GM12878 (cell line): ENCODE results near the gene NDE1. TPM values are rescaled to one million over a fixed set of nuclear protein-coding genes. Genes with fewer than 3 reads are reported as not detected.

Source experiments
- ATAC-seq: fragments of 200-7000 bp; cut with Tn5 transposase; 3 replicates; pipeline ENCODE4 v1.9.1; 2020; ENCODE audit warnings: mild to moderate bottlenecking, moderate library complexity
- BruUV-seq: library from RNA; stranded (reverse); fragments of 400-500 nt; replicated peaks from 2 replicates; lab custom pipeline; 2021; lab: Mats Ljungman, UMichigan
- CTCF ChIA-PET: fragments of 300-600 bp; sonication (Branson Sonifier 250); formaldehyde crosslinking; extraction: SDS; loops from one replicate; lab custom pipeline; 2021; ENCODE audit warnings: inconsistent platforms; lab: Yijun Ruan, JAX
- POLR2A ChIA-PET: fragments of 350-600 bp; formaldehyde crosslinking; extraction: SDS; loops from one replicate; lab custom pipeline; 2021; ENCODE audit warnings: inconsistent platforms; lab: Charles Lee
- RAD21 ChIA-PET: fragments of 300-600 bp; sonication (Branson Sonifier 250); formaldehyde crosslinking; loops from one replicate; lab custom pipeline; 2023; ENCODE audit warnings: antibody characterized with exemption; ENCODE audit not compliant: unreplicated experiment; lab: Charles Lee
- SMC1A ChIA-PET: fragments of 300-600 bp; sonication (Branson Sonifier 250); formaldehyde crosslinking; loops from one replicate; lab custom pipeline; 2023; ENCODE audit not compliant: unreplicated experiment, uncharacterized antibody; lab: Charles Lee
- DNase-seq: peaks from one replicate; pipeline ENCODE4 v3.0.0-alpha.2; 2011; ENCODE audit warnings: low read depth, low spot score
- FAIRE-seq: peaks from 3 replicates; lab custom pipeline; 2011; peaks lifted over from hg19 to GRCh38; lab: Jason Lieb, UNC
- H2AFZ ChIP-seq: 2 replicates; pipeline ENCODE4 v1.6.0; 2011; ENCODE audit warnings: low read depth, low read length, control low read depth; ENCODE audit not compliant: control insufficient read depth
- H3K27ac ChIP-seq: 2 replicates; pipeline ENCODE4 v1.5.1; 2011; ENCODE audit warnings: control low read depth; ENCODE audit not compliant: control insufficient read depth, insufficient read depth
- H3K27me3 ChIP-seq, 2 experiments: replicated peaks in 1 of 2; 2 replicates each; pipeline versions ENCODE4 v1.6.0 to v1.6.1; 2011; ENCODE audit warnings: low read length in 1 of 2; ENCODE audit not compliant: control insufficient read depth in 2 of 2, insufficient read depth in 2 of 2
- H3K36me3 ChIP-seq, 2 experiments: 2 replicates each; pipeline ENCODE4 v1.5.1; 2011; ENCODE audit warnings: low read length in 1 of 2; ENCODE audit not compliant: control insufficient read depth in 2 of 2, insufficient read depth in 2 of 2
- H3K4me1 ChIP-seq: 2 replicates; pipeline ENCODE4 v1.6.1; 2011; ENCODE audit warnings: mild to moderate bottlenecking, low read length, moderate library complexity, mixed read lengths; ENCODE audit not compliant: control insufficient read depth, insufficient read depth
- H3K4me2 ChIP-seq: 2 replicates; pipeline ENCODE4 v1.6.0; 2011; ENCODE audit warnings: control low read depth; ENCODE audit not compliant: control insufficient read depth, insufficient read depth
- H3K4me3 ChIP-seq: fragments of 200-600 bp; sonication (generic); 2 replicates; pipeline ENCODE4 v1.5.1; 2016
- H3K79me2 ChIP-seq: 2 replicates; pipeline ENCODE4 v1.6.0; 2011; ENCODE audit warnings: low read length; ENCODE audit not compliant: control insufficient read depth, insufficient read depth
- H3K9ac ChIP-seq: 2 replicates; pipeline ENCODE4 v1.8.0; 2011; ENCODE audit warnings: low read length, control low read depth, mixed read lengths; ENCODE audit not compliant: control insufficient read depth, insufficient read depth
- H3K9me3 ChIP-seq: replicated peaks from 3 replicates; pipeline ENCODE4 v1.5.1; 2011; ENCODE audit warnings: mild to moderate bottlenecking, low read length; ENCODE audit not compliant: control insufficient read depth, insufficient read depth
- H4K20me1 ChIP-seq: 2 replicates; pipeline ENCODE4 v1.6.0; 2011; ENCODE audit not compliant: control insufficient read depth, insufficient read depth
- BCLAF1 ChIP-seq: fragments of 450-650 bp; IDR thresholded peaks from 2 replicates; pipeline ENCODE4 v1.6.1; 2017; ENCODE audit warnings: antibody characterized with exemption, mild to moderate bottlenecking, moderate library complexity
- EGR1 ChIP-seq, 2 experiments: IDR thresholded peaks; 1 replicate in 1 of 2; 2 replicates in 1 of 2; pipeline ENCODE4 v1.6.1; 2011 to 2012; ENCODE audit warnings: low read depth in 2 of 2, low read length in 2 of 2, borderline replicate concordance in 1 of 2, mild to moderate bottlenecking in 1 of 2, moderate library complexity in 1 of 2
- HCFC1 ChIP-seq: fragments of 150-350 bp; IDR thresholded peaks from 2 replicates; pipeline ENCODE4 v1.6.1; 2014; ENCODE audit warnings: low read length
- IKZF1 ChIP-seq: fragments of 450-650 bp; conservative IDR thresholded peaks from 2 replicates; pipeline ENCODE4 v1.6.1; 2017; ENCODE audit warnings: antibody characterized with exemption, mild to moderate bottlenecking
- IRF4 ChIP-seq: IDR thresholded peaks from 2 replicates; pipeline ENCODE4 v1.6.1; 2011; ENCODE audit warnings: low read depth, low read length
- IRF5 ChIP-seq: fragments of 450-650 bp; IDR thresholded peaks from 2 replicates; pipeline ENCODE4 v1.6.1; 2017; ENCODE audit warnings: borderline replicate concordance
- KLF5 ChIP-seq: fragments of 450-650 bp; IDR thresholded peaks from 2 replicates; pipeline ENCODE4 v1.6.1; 2014; ENCODE audit warnings: mild to moderate bottlenecking; ENCODE audit not compliant: partially characterized antibody
- MYC ChIP-seq: IDR thresholded peaks from 2 replicates; pipeline ENCODE4 v1.6.1; 2011; ENCODE audit warnings: mild to moderate bottlenecking, low read length, moderate library complexity, inconsistent platforms; ENCODE audit not compliant: insufficient read depth, insufficient replicate concordance, insufficient read length, severe bottlenecking
- NBN ChIP-seq: fragments of 450-650 bp; IDR thresholded peaks from 2 replicates; pipeline ENCODE4 v1.6.1; 2016
- NFXL1 ChIP-seq: fragments of 450-650 bp; IDR thresholded peaks from 2 replicates; pipeline ENCODE4 v1.6.1; 2017; ENCODE audit warnings: antibody characterized with exemption, mild to moderate bottlenecking, borderline replicate concordance
- RUNX3 ChIP-seq: IDR thresholded peaks from 2 replicates; pipeline ENCODE4 v1.6.1; 2012; ENCODE audit warnings: low read length, inconsistent platforms
- USF1 ChIP-seq: IDR thresholded peaks from 2 replicates; pipeline ENCODE4 v1.6.1; 2011; ENCODE audit warnings: borderline replicate concordance, low read depth, mild to moderate bottlenecking, moderate library complexity, mixed read lengths, low read length; ENCODE audit not compliant: insufficient read depth; ENCODE audit errors: extremely low read length
- ZNF24 ChIP-seq: fragments of 450-650 bp; IDR thresholded peaks from 2 replicates; pipeline ENCODE4 v1.6.1; 2017; ENCODE audit warnings: antibody characterized with exemption, mild to moderate bottlenecking
- WGBS: methylation state at CpG from one replicate; pipeline ENCODE4 v1.1.6; 2016; ENCODE audit warnings: low lambda C conversion rate; ENCODE audit not compliant: insufficient replicate concordance, insufficient coverage; ENCODE audit errors: missing lambda C conversion rate; 5-methylcytosine and 5-hydroxymethylcytosine counted together
- in situ Hi-C: fragments of 300-500 bp; cut with MboI; formaldehyde crosslinking; loops from 9 replicates; pipeline ENCODE4 v1.14.3; 2018; ENCODE audit warnings: mixed read lengths
- intact Hi-C: fragments of 100-400 bp; cut with micrococcal nuclease; formaldehyde crosslinking; loops from one replicate; pipeline ENCODE4 v1.14.2; 2022; ENCODE audit not compliant: unreplicated experiment
- polyA plus RNA-seq, 11 experiments: library from polyadenylated mRNA; depleted of rRNA in 4 of 11; unstranded in 6 of 11; stranded (reverse) in 5 of 11; fragments of >200 nt; fragmentation: Nextera tagmentation in 4 of 11; fragmentation: Illumina TruSeq in 1 of 11; extraction: Ambion mirVana in 4 of 11; extraction: Trizol in 1 of 11; gene quantifications; 1 replicate in 1 of 11; 2 replicates in 10 of 11; pipeline versions ENCODE4 v1.2.1 to v1.2.3, GENCODE V29; 2011 to 2016; ENCODE audit warnings: inconsistent platforms in 2 of 11, missing spikeins in 2 of 11, low read depth in 1 of 11
- total RNA-seq, 4 experiments: library from RNA; depleted of rRNA in 3 of 4; stranded (reverse); fragments of >200 nt in 3 of 4; fragmentation: Illumina TruSeq in 1 of 4; extraction: Trizol in 1 of 4; gene quantifications; 2 replicates each; pipeline versions ENCODE4 v1.2.1 to v1.2.3, GENCODE V29; 2013 to 2021

The NDE1 gene
- total and polyA plus RNA-seq, 10 of the 15 experiments (the other 5 are each of a cell fraction or from before 2014, with no cell fraction given): 5.7 to 148 (median 87.8) TPM

- Histone ChIP-seq H2AFZ (no peak overlapping the region), H4K20me1 (no peaks in the 10 kb centered on the region), H3K4me1 (no peaks in the 10 kb centered on the region), H3K4me2 (no peak overlapping the region), H3K79me2 (no peaks in the 10 kb centered on the region), H3K4me3 (no peak overlapping the region), H3K9me3 (no peaks in the 10 kb centered on the region), H3K27ac (no peak overlapping the region), H3K27me3 (no peaks in the 10 kb centered on the region), H3K9ac (no peak overlapping the region), H3K36me3 (peaks cover 4 to 33% of the 10 kb centered on the region in 2 experiments)
- ATAC-seq (no peak), DNase-seq (no peak), FAIRE-seq (no peak)
- ChIA-PET RAD21 (no interaction called here), POLR2A (no interaction called here), SMC1A (interaction anchor here (0.8 to 1.2 kb wide), 2 partner anchors 9 to 13 kb away, joined by 3 read pairs; no protein-coding TSS in a partner anchor), CTCF (interaction anchor here (1.5 kb wide), 1 partner anchor 88 kb away, joined by 4 read pairs; no protein-coding TSS in a partner anchor)
- WGBS: 97% methylated on average over 4 of the region's 4 CpGs
- intact Hi-C loops: no loop called here
- no peak for TF ChIP-seq NFXL1
- no peak for TF ChIP-seq RUNX3
- no peak for TF ChIP-seq EGR1 (IDR thresholded peaks at IDR 0.05; ENCODE audit: borderline replicate concordance in 1 of 2, low read depth in 2 of 2, low read length in 2 of 2)
- TF ChIP-seq IRF4: no peak
- TF ChIP-seq MYC: no peak
- no peak for TF ChIP-seq IRF5
- TF ChIP-seq IKZF1: no peak
- TF ChIP-seq BCLAF1: no peak
- TF ChIP-seq NBN: no peak
- TF ChIP-seq KLF5: no peak
- no peak for TF ChIP-seq ZNF24
- no peak for TF ChIP-seq HCFC1
- TF ChIP-seq USF1: no peak
- BruUV-seq: no TSS peak
- in situ Hi-C loops: no loop called here
Observed at GRCh38 chr16:15616012-15616411, 34.0 kb upstream of the NDE1 start.
